ENCODE measurements around the gene PRDM16.

- TF ChIP-seq, protein P1, sequence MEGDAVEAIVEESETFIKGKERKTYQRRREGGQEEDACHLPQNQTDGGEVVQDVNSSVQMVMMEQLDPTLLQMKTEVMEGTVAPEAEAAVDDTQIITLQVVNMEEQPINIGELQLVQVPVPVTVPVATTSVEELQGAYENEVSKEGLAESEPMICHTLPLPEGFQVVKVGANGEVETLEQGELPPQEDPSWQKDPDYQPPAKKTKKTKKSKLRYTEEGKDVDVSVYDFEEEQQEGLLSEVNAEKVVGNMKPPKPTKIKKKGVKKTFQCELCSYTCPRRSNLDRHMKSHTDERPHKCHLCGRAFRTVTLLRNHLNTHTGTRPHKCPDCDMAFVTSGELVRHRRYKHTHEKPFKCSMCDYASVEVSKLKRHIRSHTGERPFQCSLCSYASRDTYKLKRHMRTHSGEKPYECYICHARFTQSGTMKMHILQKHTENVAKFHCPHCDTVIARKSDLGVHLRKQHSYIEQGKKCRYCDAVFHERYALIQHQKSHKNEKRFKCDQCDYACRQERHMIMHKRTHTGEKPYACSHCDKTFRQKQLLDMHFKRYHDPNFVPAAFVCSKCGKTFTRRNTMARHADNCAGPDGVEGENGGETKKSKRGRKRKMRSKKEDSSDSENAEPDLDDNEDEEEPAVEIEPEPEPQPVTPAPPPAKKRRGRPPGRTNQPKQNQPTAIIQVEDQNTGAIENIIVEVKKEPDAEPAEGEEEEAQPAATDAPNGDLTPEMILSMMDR (IDR thresholded peaks at IDR 0.05) = no peak
- TF ChIP-seq POLR2A (IDR thresholded peaks at IDR 0.05) = no peak
Measured at GRCh38 chr1:3024588-3024987, 44.4 kb upstream of the PRDM16 start.

Measured in thyroid gland (tissue), 4 donors.